HepG2 (cell line): Measurements from ENCODE around the gene NPPC. TPM values are rescaled to one million over a fixed set of nuclear protein-coding genes. Genes with fewer than 3 reads are reported as not detected.

ENCODE experiments used
- ELF3 ChIP-seq: IDR thresholded peaks from 2 replicates; pipeline ENCODE4 v1.6.1; 2016; ENCODE audit warnings: missing genetic modification reagents, missing compliant biosample characterization
- MYNN ChIP-seq: sonication (generic); formaldehyde crosslinking; IDR thresholded peaks from 2 replicates; pipeline ENCODE4 v1.4.0; 2020; ENCODE audit warnings: mild to moderate bottlenecking, low read depth, missing genetic modification reagents
- polyA plus RNA-seq, 8 experiments: library from polyadenylated mRNA; depleted of rRNA in 3 of 8; stranded (reverse) in 7 of 8; unstranded in 1 of 8; fragments of >200 nt; fragmentation: Illumina TruSeq in 4 of 8; extraction: Trizol in 4 of 8; gene quantifications; 2 replicates each; pipeline versions ENCODE4 v1.2.1 to v1.2.3, GENCODE V29; 2011 to 2016; ENCODE audit warnings: low read depth in 4 of 8, missing spikeins in 1 of 8, mixed read lengths in 1 of 8; ENCODE audit not compliant: insufficient read depth in 1 of 8
- total RNA-seq, 5 experiments: library from RNA; depleted of rRNA; stranded (reverse); fragments of >200 nt; fragmentation: Illumina TruSeq; extraction: Trizol; gene quantifications; 2 replicates each; pipeline ENCODE4 v1.2.3, GENCODE V29; 2016; ENCODE audit warnings: low read depth in 1 of 5
- TF ChIP-seq, protein P1 (sequence below): sonication (generic); formaldehyde crosslinking; IDR thresholded peaks from 2 replicates; pipeline ENCODE4 v1.5.1; 2020; ENCODE audit warnings: mild to moderate bottlenecking, moderate library complexity, missing genetic modification reagents
- TF ChIP-seq, protein P2 (sequence below): sonication (generic); formaldehyde crosslinking; IDR thresholded peaks from 2 replicates; pipeline ENCODE4 v1.4.0; 2020; ENCODE audit warnings: missing genetic modification reagents, borderline replicate concordance

NPPC gene
- total and polyA plus RNA-seq, 2 of the 13 experiments (the other 11 are each of a cell fraction or from before 2014, with no cell fraction given) = 0.11 TPM; not detected in 1

DNA sequence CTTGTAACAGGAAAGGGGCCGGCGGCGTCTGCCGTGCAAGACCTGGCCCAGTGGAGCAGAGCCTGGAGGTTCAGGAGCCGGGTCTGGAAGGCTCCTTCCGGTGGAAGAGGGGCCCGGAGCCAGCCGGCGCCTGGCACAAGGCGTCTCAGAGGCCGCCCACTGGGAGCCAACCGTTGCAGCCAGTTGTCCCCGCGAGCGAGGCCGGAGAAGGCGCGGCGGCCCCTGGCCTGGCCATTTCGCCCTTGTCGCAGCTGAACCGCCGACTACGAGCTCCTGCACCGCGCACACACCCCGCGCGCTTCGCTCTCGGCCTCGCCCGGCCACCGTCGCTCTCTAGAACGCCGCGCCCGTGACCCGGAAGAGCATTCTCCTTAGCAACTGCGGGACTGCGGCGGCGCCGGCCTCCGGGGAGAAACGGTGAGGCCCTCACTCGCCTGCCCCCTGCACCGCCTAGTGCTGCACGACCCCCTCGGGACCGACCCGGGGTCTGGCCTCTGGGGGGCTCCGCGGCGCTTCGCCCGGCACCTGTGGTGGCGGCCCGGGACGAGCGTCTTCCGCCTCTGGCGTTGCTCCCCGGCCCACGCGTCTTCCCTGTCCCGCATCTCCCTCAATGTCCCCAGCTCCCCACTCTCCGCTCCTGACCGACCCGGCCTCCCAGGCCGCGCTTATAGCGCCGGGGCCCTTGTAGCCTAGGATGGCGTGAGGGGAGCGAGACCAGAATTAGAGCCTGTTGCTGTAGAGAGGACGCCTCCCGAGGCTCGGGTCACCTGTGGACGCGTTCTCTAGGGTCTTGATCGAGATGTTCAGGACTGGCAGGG, 35.4 kb upstream of the NPPC start, which contains the start of gene DIS3L2 (continued):
- TF ChIP-seq, protein P1, sequence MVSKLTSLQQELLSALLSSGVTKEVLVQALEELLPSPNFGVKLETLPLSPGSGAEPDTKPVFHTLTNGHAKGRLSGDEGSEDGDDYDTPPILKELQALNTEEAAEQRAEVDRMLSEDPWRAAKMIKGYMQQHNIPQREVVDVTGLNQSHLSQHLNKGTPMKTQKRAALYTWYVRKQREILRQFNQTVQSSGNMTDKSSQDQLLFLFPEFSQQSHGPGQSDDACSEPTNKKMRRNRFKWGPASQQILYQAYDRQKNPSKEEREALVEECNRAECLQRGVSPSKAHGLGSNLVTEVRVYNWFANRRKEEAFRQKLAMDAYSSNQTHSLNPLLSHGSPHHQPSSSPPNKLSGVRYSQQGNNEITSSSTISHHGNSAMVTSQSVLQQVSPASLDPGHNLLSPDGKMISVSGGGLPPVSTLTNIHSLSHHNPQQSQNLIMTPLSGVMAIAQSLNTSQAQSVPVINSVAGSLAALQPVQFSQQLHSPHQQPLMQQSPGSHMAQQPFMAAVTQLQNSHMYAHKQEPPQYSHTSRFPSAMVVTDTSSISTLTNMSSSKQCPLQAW (CRISPR knock-in tag) = peak; percentile 85
- TF ChIP-seq ELF3 = peak; percentile 68; the same call in 1 of the 2 replicates
- TF ChIP-seq, protein P2, sequence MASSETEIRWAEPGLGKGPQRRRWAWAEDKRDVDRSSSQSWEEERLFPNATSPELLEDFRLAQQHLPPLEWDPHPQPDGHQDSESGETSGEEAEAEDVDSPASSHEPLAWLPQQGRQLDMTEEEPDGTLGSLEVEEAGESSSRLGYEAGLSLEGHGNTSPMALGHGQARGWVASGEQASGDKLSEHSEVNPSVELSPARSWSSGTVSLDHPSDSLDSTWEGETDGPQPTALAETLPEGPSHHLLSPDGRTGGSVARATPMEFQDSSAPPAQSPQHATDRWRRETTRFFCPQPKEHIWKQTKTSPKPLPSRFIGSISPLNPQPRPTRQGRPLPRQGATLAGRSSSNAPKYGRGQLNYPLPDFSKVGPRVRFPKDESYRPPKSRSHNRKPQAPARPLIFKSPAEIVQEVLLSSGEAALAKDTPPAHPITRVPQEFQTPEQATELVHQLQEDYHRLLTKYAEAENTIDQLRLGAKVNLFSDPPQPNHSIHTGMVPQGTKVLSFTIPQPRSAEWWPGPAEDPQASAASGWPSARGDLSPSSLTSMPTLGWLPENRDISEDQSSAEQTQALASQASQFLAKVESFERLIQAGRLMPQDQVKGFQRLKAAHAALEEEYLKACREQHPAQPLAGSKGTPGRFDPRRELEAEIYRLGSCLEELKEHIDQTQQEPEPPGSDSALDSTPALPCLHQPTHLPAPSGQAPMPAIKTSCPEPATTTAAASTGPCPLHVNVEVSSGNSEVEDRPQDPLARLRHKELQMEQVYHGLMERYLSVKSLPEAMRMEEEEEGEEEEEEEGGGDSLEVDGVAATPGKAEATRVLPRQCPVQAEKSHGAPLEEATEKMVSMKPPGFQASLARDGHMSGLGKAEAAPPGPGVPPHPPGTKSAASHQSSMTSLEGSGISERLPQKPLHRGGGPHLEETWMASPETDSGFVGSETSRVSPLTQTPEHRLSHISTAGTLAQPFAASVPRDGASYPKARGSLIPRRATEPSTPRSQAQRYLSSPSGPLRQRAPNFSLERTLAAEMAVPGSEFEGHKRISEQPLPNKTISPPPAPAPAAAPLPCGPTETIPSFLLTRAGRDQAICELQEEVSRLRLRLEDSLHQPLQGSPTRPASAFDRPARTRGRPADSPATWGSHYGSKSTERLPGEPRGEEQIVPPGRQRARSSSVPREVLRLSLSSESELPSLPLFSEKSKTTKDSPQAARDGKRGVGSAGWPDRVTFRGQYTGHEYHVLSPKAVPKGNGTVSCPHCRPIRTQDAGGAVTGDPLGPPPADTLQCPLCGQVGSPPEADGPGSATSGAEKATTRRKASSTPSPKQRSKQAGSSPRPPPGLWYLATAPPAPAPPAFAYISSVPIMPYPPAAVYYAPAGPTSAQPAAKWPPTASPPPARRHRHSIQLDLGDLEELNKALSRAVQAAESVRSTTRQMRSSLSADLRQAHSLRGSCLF (CRISPR knock-in tag) = no peak; the same call in 1 of the 2 replicates
- no peak for TF ChIP-seq MYNN (CRISPR knock-in tag)
